ENCODE data around the gene RDX. TPM values are rescaled to one million over a fixed set of nuclear protein-coding genes. Genes with fewer than 3 reads are reported as not detected.

Gene RDX
- total RNA-seq, 1 donor from 2014 or later, result 118 TPM

GRCh38 chr11:110185121-110185591 is 111.3 kb downstream of the RDX start:
- intact Hi-C loops (cut with DNase I), result no loop called here
- DNase-seq (ENCODE audit: low spot score), result no peak

- intact Hi-C loops (cut with DNase I), result no loop called here
- no peak for DNase-seq (ENCODE audit: low spot score)
Measured at GRCh38 chr11:110184456-110184855, 112.0 kb downstream of the RDX start.

GRCh38 chr11:110182886-110183285 is 113.5 kb downstream of the RDX start:
- intact Hi-C loops (cut with DNase I), result no loop called here
- no peak for DNase-seq (ENCODE audit: low spot score)

GRCh38 chr11:110179064-110179463 is 117.3 kb downstream of the RDX start:
- DNase-seq (ENCODE audit: low spot score), result no peak
- intact Hi-C loops (cut with DNase I), result loop anchor here (10.0 kb wide), 1 partner anchor 214 kb away; no protein-coding TSS in a partner anchor

GRCh38 chr11:110177086-110177456 is 119.3 kb downstream of the RDX start:
- DNase-seq (ENCODE audit: low spot score), result no peak
- intact Hi-C loops (cut with DNase I), result loop anchor here (10.0 kb wide), 1 partner anchor 212 kb away; no protein-coding TSS in a partner anchor

GRCh38 chr11:110176366-110177085 is 119.9 kb downstream of the RDX start:
- DNase-seq (ENCODE audit: low spot score), result no peak
- intact Hi-C loops (cut with DNase I), result loop anchor here (10.0 kb wide), 1 partner anchor 212 kb away; no protein-coding TSS in a partner anchor

GRCh38 chr11:110174645-110175310 is 121.6 kb downstream of the RDX start:
- intact Hi-C loops (cut with DNase I), result loop anchor here (10.0 kb wide), 1 partner anchor 210 kb away; no protein-coding TSS in a partner anchor
- DNase-seq (ENCODE audit: low spot score), result no peak

GRCh38 chr11:110173811-110174644 is 122.4 kb downstream of the RDX start:
- intact Hi-C loops (cut with DNase I), result loop anchor here (10.0 kb wide), 1 partner anchor 209 kb away; no protein-coding TSS in a partner anchor
- DNase-seq (ENCODE audit: low spot score), result peak; percentile 82

GRCh38 chr11:110172468-110173065 is 123.8 kb downstream of the RDX start:
- no peak for DNase-seq (ENCODE audit: low spot score)
- intact Hi-C loops (cut with DNase I), result loop anchor here (10.0 kb wide), 1 partner anchor 208 kb away; no protein-coding TSS in a partner anchor

GRCh38 chr11:110169738-110170137 is 126.7 kb downstream of the RDX start:
- DNase-seq (ENCODE audit: low spot score), result no peak
- intact Hi-C loops (cut with DNase I), result loop anchor here (10.0 kb wide), 1 partner anchor 205 kb away; no protein-coding TSS in a partner anchor

- intact Hi-C loops (cut with DNase I), result no loop called here
- no peak for DNase-seq (ENCODE audit: low spot score)
Measured at GRCh38 chr11:110168033-110168803, 128.2 kb downstream of the RDX start.

GRCh38 chr11:110165039-110165925 is 131.1 kb downstream of the RDX start:
- intact Hi-C loops (cut with DNase I), result no loop called here
- DNase-seq (ENCODE audit: low spot score), result no peak

- intact Hi-C loops (cut with DNase I), result no loop called here
- no peak for DNase-seq (ENCODE audit: low spot score)
Measured at GRCh38 chr11:110162216-110162615, 134.2 kb downstream of the RDX start.

- intact Hi-C loops (cut with DNase I), result no loop called here
- DNase-seq (ENCODE audit: low spot score), result no peak
Measured at GRCh38 chr11:110161061-110161460, 135.4 kb downstream of the RDX start.

GRCh38 chr11:110160437-110160836 is 136.0 kb downstream of the RDX start:
- DNase-seq (ENCODE audit: low spot score), result no peak
- intact Hi-C loops (cut with DNase I), result no loop called here

GRCh38 chr11:110160016-110160415 is 136.4 kb downstream of the RDX start:
- intact Hi-C loops (cut with DNase I), result no loop called here
- no peak for DNase-seq (ENCODE audit: low spot score)

- intact Hi-C loops (cut with DNase I), result no loop called here
- DNase-seq (ENCODE audit: low spot score), result no peak
Measured at GRCh38 chr11:110159476-110159875, 136.9 kb downstream of the RDX start.

All from cardiac septum (tissue), 1 donor.